ENCODE results near the gene PTGES.

Gene PTGES

GRCh38 chr9:129714511-129715061, 38.3 kb downstream of the PTGES start:
- DNase-seq: peak; percentile 32

GRCh38 chr9:129713402-129713679, 39.5 kb downstream of the PTGES start:
- DNase-seq: no peak

GRCh38 chr9:129712634-129713401, 40.0 kb downstream of the PTGES start:
- peak; percentile 8 for DNase-seq

- DNase-seq: no peak
These were observed 42.7 kb downstream of the PTGES start for GRCh38 chr9:129710169-129710453.

- no peak for DNase-seq
These were observed 43.2 kb downstream of the PTGES start for GRCh38 chr9:129709438-129710168.

GRCh38 chr9:129708793-129709192, 44.0 kb downstream of the PTGES start:
- no peak for DNase-seq

GRCh38 chr9:129704807-129705206, 48.0 kb downstream of the PTGES start:
- no peak for DNase-seq

GRCh38 chr9:129703667-129704355, 49.0 kb downstream of the PTGES start:
- DNase-seq: no peak

- no peak for DNase-seq
These were observed 50.0 kb downstream of the PTGES start for GRCh38 chr9:129702589-129703520.

- no peak for DNase-seq
These were observed 51.3 kb downstream of the PTGES start for GRCh38 chr9:129701549-129701948.

- no peak for DNase-seq
These were observed 51.8 kb downstream of the PTGES start for GRCh38 chr9:129701054-129701453.

GRCh38 chr9:129698254-129698757, 54.5 kb downstream of the PTGES start:
- no peak for DNase-seq

GRCh38 chr9:129697656-129698253, 55.1 kb downstream of the PTGES start:
- DNase-seq: no peak

- no peak for DNase-seq
These were observed 55.7 kb downstream of the PTGES start for GRCh38 chr9:129696944-129697655.

GRCh38 chr9:129695870-129696269, 57.0 kb downstream of the PTGES start:
- DNase-seq: no peak

GRCh38 chr9:129694243-129694646, 58.6 kb downstream of the PTGES start:
- DNase-seq: no peak

- no peak for DNase-seq
These were observed 59.1 kb downstream of the PTGES start for GRCh38 chr9:129693741-129694140.

- DNase-seq: no peak
These were observed 60.3 kb downstream of the PTGES start for GRCh38 chr9:129692534-129692933.
